Measurements from ENCODE around the gene LPP.

LPP gene

GRCh38 chr3:188727052-188727451, 573.1 kb downstream of the LPP start:
- H3K27ac Mint-ChIP-seq, result no peak overlapping the region

GRCh38 chr3:188728371-188728896, 574.5 kb downstream of the LPP start:
- peak overlapping the region; percentile 2 to 28 for H3K27ac Mint-ChIP-seq
- H3K27me3 Mint-ChIP-seq, result no peaks in the 10 kb centered on the region
- H3K9me3 Mint-ChIP-seq, result no peaks in the 10 kb centered on the region
- DNase-seq (no peak), ATAC-seq (replicated peaks) (no peak)
- H3K36me3 Mint-ChIP-seq (ENCODE audit: insufficient read depth), result no peaks in the 10 kb centered on the region
- H3K4me1 Mint-ChIP-seq (ENCODE audit: low read depth in 2 of 2), result peaks cover 10 to 20% of the 10 kb centered on the region in 2 donors
- no peak overlapping the region for H3K4me3 Mint-ChIP-seq

More at GRCh38 chr3:188727052-188727451, 573.1 kb downstream of the LPP start:
- peaks cover 10 to 24% of the 10 kb centered on the region in 2 donors for H3K4me1 Mint-ChIP-seq (ENCODE audit: low read depth in 2 of 2)
- H3K27me3 Mint-ChIP-seq, result no peaks in the 10 kb centered on the region
- ATAC-seq (replicated peaks), result no peak
- no peaks in the 10 kb centered on the region for H3K36me3 Mint-ChIP-seq (ENCODE audit: insufficient read depth)
- no peak overlapping the region for H3K4me3 Mint-ChIP-seq
- no peaks in the 10 kb centered on the region for H3K9me3 Mint-ChIP-seq
- no peak for DNase-seq

GRCh38 chr3:188729422-188729821, 575.5 kb downstream of the LPP start:
- DNase-seq, result no peak
- H3K27ac Mint-ChIP-seq, result peak overlapping the region; percentile 2
- peaks cover 10 to 23% of the 10 kb centered on the region in 2 donors for H3K4me1 Mint-ChIP-seq (ENCODE audit: low read depth in 2 of 2)
- no peaks in the 10 kb centered on the region for H3K9me3 Mint-ChIP-seq
- no peak for ATAC-seq (replicated peaks)
- H3K27me3 Mint-ChIP-seq, result no peaks in the 10 kb centered on the region
- H3K36me3 Mint-ChIP-seq (ENCODE audit: insufficient read depth), result no peaks in the 10 kb centered on the region
- no peak overlapping the region for H3K4me3 Mint-ChIP-seq

- H3K9me3 Mint-ChIP-seq, result no peaks in the 10 kb centered on the region
- no peaks in the 10 kb centered on the region for H3K36me3 Mint-ChIP-seq (ENCODE audit: insufficient read depth)
- no peaks in the 10 kb centered on the region for H3K27me3 Mint-ChIP-seq
- H3K4me3 Mint-ChIP-seq, result no peak overlapping the region
- H3K27ac Mint-ChIP-seq, result no peak overlapping the region
- DNase-seq (no peak), ATAC-seq (replicated peaks) (no peak)
- peaks cover 3 to 9% of the 10 kb centered on the region in 2 donors for H3K4me1 Mint-ChIP-seq (ENCODE audit: low read depth in 2 of 2)
Measured at GRCh38 chr3:188734395-188734794, 580.4 kb downstream of the LPP start.

- Mint-ChIP-seq H3K4me1 (ENCODE audit: low read depth in 2 of 2) (no peaks in the 10 kb centered on the region), H3K4me3 (no peak overlapping the region), H3K9me3 (no peaks in the 10 kb centered on the region), H3K27ac (no peak overlapping the region), H3K36me3 (ENCODE audit: insufficient read depth) (no peaks in the 10 kb centered on the region), H3K27me3 (no peaks in the 10 kb centered on the region)
- no peak for DNase-seq
- ATAC-seq (replicated peaks), result no peak
Measured at GRCh38 chr3:188739511-188739910, 585.6 kb downstream of the LPP start.

GRCh38 chr3:188740010-188740409, 586.1 kb downstream of the LPP start:
- no peaks in the 10 kb centered on the region for H3K4me1 Mint-ChIP-seq (ENCODE audit: low read depth in 2 of 2)

GRCh38 chr3:188742755-188743550, 589.0 kb downstream of the LPP start:
- Mint-ChIP-seq H3K4me1 (ENCODE audit: low read depth in 2 of 2) (no peaks in the 10 kb centered on the region), H3K4me3 (no peak overlapping the region), H3K27ac (no peak overlapping the region), H3K36me3 (ENCODE audit: insufficient read depth) (no peaks in the 10 kb centered on the region), H3K27me3 (no peaks in the 10 kb centered on the region), H3K9me3 (no peaks in the 10 kb centered on the region)
- DNase-seq, result no peak
- no peak for ATAC-seq (replicated peaks)

More at GRCh38 chr3:188740010-188740409, 586.1 kb downstream of the LPP start:
- Mint-ChIP-seq H3K9me3 (no peaks in the 10 kb centered on the region), H3K27ac (no peak overlapping the region), H3K4me3 (no peak overlapping the region), H3K27me3 (no peaks in the 10 kb centered on the region), H3K36me3 (ENCODE audit: insufficient read depth) (no peaks in the 10 kb centered on the region)
- no peak for DNase-seq
- ATAC-seq (replicated peaks), result no peak

GRCh38 chr3:188744166-188744565, 590.2 kb downstream of the LPP start:
- DNase-seq (no peak), ATAC-seq (replicated peaks) (no peak)
- H3K4me3 Mint-ChIP-seq, result no peak overlapping the region
- H3K27ac Mint-ChIP-seq, result no peak overlapping the region
- no peaks in the 10 kb centered on the region for H3K27me3 Mint-ChIP-seq
- H3K36me3 Mint-ChIP-seq (ENCODE audit: insufficient read depth), result no peaks in the 10 kb centered on the region
- H3K4me1 Mint-ChIP-seq (ENCODE audit: low read depth in 2 of 2), result peaks cover 0 to 4% of the 10 kb centered on the region in 2 donors
- no peaks in the 10 kb centered on the region for H3K9me3 Mint-ChIP-seq

GRCh38 chr3:188745031-188745430, 591.1 kb downstream of the LPP start:
- ATAC-seq (replicated peaks), result no peak
- H3K27ac Mint-ChIP-seq, result no peak overlapping the region
- DNase-seq, result no peak
- no peaks in the 10 kb centered on the region for H3K27me3 Mint-ChIP-seq
- no peaks in the 10 kb centered on the region for H3K36me3 Mint-ChIP-seq (ENCODE audit: insufficient read depth)
- H3K4me3 Mint-ChIP-seq, result no peak overlapping the region
- H3K4me1 Mint-ChIP-seq (ENCODE audit: low read depth in 2 of 2), result peaks cover 1 to 6% of the 10 kb centered on the region in 2 donors
- H3K9me3 Mint-ChIP-seq, result no peaks in the 10 kb centered on the region

- H3K4me3 Mint-ChIP-seq, result no peak overlapping the region
Measured at GRCh38 chr3:188746291-188746783, 592.4 kb downstream of the LPP start.

GRCh38 chr3:188747489-188747888, 593.5 kb downstream of the LPP start:
- DNase-seq (no peak), ATAC-seq (replicated peaks) (no peak)
- H3K4me1 Mint-ChIP-seq (ENCODE audit: low read depth in 2 of 2), result peaks cover 1 to 6% of the 10 kb centered on the region in 2 donors
- H3K9me3 Mint-ChIP-seq, result no peaks in the 10 kb centered on the region
- no peak overlapping the region for H3K27ac Mint-ChIP-seq
- no peaks in the 10 kb centered on the region for H3K36me3 Mint-ChIP-seq (ENCODE audit: insufficient read depth)
- no peak overlapping the region for H3K4me3 Mint-ChIP-seq
- H3K27me3 Mint-ChIP-seq, result no peaks in the 10 kb centered on the region

More at GRCh38 chr3:188746291-188746783, 592.4 kb downstream of the LPP start:
- Mint-ChIP-seq H3K27me3 (no peaks in the 10 kb centered on the region), H3K27ac (peak overlapping the region in 1 of 2 donors; percentile 74), H3K4me1 (ENCODE audit: low read depth in 2 of 2) (peaks cover 1 to 6% of the 10 kb centered on the region in 2 donors), H3K9me3 (no peaks in the 10 kb centered on the region), H3K36me3 (ENCODE audit: insufficient read depth) (no peaks in the 10 kb centered on the region)
- ATAC-seq (replicated peaks) (no peak), DNase-seq (no peak)

GRCh38 chr3:188749010-188749617, 595.2 kb downstream of the LPP start:
- Mint-ChIP-seq H3K9me3 (no peaks in the 10 kb centered on the region), H3K27me3 (no peaks in the 10 kb centered on the region), H3K36me3 (ENCODE audit: insufficient read depth) (no peaks in the 10 kb centered on the region), H3K4me3 (no peak overlapping the region), H3K27ac (no peak overlapping the region), H3K4me1 (ENCODE audit: low read depth in 2 of 2) (peaks cover 1 to 6% of the 10 kb centered on the region in 2 donors)
- DNase-seq (peak; percentile 57 to 64 (median 63)), ATAC-seq (replicated peaks) (peak; percentile 87)

GRCh38 chr3:188749830-188750229, 595.9 kb downstream of the LPP start:
- no peaks in the 10 kb centered on the region for H3K36me3 Mint-ChIP-seq (ENCODE audit: insufficient read depth)
- H3K4me1 Mint-ChIP-seq (ENCODE audit: low read depth in 2 of 2), result peaks cover 1 to 6% of the 10 kb centered on the region in 2 donors
- DNase-seq (no peak), ATAC-seq (replicated peaks) (no peak)
- H3K27ac Mint-ChIP-seq, result no peak overlapping the region
- H3K4me3 Mint-ChIP-seq, result no peak overlapping the region
- no peaks in the 10 kb centered on the region for H3K9me3 Mint-ChIP-seq
- H3K27me3 Mint-ChIP-seq, result no peaks in the 10 kb centered on the region

GRCh38 chr3:188750617-188751016, 596.7 kb downstream of the LPP start:
- Mint-ChIP-seq H3K36me3 (ENCODE audit: insufficient read depth) (no peaks in the 10 kb centered on the region), H3K9me3 (no peaks in the 10 kb centered on the region), H3K27me3 (no peaks in the 10 kb centered on the region), H3K4me1 (ENCODE audit: low read depth in 2 of 2) (peaks cover 1 to 6% of the 10 kb centered on the region in 2 donors), H3K4me3 (no peak overlapping the region), H3K27ac (no peak overlapping the region)
- no peak for DNase-seq
- no peak for ATAC-seq (replicated peaks)
